Muscle layer of colon (tissue), 2 donors: ENCODE data around the gene MICB.

ENCODE experiments used
- H3K27ac ChIP-seq: one replicate; pipeline ENCODE4 v1.7.0; 2013; ENCODE audit warnings: low read depth, mild to moderate bottlenecking, low read length, moderate library complexity
- H3K27me3 ChIP-seq, 2 donors: one replicate each; pipeline ENCODE4 v1.7.0; 2013; ENCODE audit warnings: low read length in 2 of 2, mild to moderate bottlenecking in 2 of 2; ENCODE audit not compliant: insufficient read depth in 2 of 2, control insufficient read depth in 1 of 2
- H3K36me3 ChIP-seq: one replicate; pipeline ENCODE4 v1.7.0; 2013; ENCODE audit warnings: mild to moderate bottlenecking, low read length; ENCODE audit not compliant: insufficient read depth
- H3K4me1 ChIP-seq: one replicate; pipeline ENCODE4 v1.7.0; 2013; ENCODE audit warnings: mild to moderate bottlenecking, low read length; ENCODE audit not compliant: insufficient read depth
- H3K4me3 ChIP-seq, 2 donors: one replicate each; pipeline ENCODE4 v1.7.0; 2013; ENCODE audit warnings: low read length in 2 of 2, low read depth in 1 of 2, mild to moderate bottlenecking in 1 of 2, moderate library complexity in 1 of 2
- H3K9ac ChIP-seq: one replicate; pipeline ENCODE4 v1.7.0; 2013; ENCODE audit warnings: low read length
- H3K9me3 ChIP-seq: one replicate; pipeline ENCODE4 v1.7.0; 2013; ENCODE audit warnings: mild to moderate bottlenecking, low read length
- donor health status: abdominal sarcoma.
- donor health status: Adenocarcinoma of cecum.

Gene MICB

DNA sequence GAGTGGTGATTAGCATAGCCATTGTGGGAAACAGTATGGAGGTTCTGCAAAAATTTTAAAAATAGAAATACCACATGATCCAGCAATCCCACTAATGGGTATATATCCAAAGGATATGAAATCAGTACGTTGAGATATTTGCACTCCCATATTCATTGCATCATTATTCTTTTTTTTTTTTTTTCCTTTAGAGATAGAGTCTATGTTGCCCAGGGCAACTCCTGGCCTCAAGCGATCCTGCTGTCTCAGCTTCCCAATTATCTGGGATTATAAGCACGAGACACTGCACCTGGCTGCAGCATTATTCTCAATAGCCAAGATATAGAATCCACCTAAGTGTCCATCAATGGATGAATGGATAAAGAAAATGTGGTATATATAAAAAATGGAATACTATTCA, 23.9 kb downstream of the MICB start:
- Histone ChIP-seq H3K9ac (no peak overlapping the region), H3K9me3 (no peaks in the 10 kb centered on the region), H3K4me3 (no peak overlapping the region), H3K27ac (no peak overlapping the region), H3K27me3 (no peaks in the 10 kb centered on the region), H3K4me1 (no peaks in the 10 kb centered on the region), H3K36me3 (no peaks in the 10 kb centered on the region)

- Histone ChIP-seq H3K36me3 (peaks cover 10% of the 10 kb centered on the region), H3K9ac (no peak overlapping the region), H3K27ac (no peak overlapping the region)
Measured at GRCh38 chr6:31525553-31525931, 27.6 kb downstream of the MICB start.

DNA sequence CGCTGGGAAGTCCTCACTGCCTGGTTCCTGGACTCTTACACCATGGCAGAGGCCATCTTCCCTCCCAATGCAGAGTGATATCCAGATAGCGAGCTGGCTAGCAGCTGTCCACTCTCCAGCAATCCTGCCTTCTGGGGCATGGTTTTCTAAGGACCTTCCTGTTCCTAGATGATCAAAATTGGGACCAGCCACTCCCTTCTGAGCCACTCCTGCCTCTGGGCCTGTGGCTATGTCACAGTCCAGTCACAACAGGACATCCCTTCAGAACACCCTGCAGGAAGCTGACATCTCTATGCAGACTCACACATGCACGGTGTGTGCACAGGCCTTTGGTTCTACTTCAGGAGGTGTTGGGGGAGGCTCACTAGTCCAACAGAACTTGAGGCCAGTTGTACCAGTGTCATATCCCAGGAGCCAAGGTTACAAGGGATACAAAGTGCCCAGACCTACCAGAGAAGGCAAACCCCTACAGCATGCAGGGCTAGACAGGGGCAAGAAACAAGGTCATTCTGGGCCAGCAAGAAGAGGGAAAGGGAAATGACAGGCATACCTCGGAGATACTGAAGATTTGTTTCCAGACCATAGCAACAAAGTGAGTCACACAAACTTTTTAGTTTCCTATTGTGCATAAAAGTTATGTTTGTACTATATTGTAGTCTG, 28.1 kb downstream of the MICB start:
- Histone ChIP-seq H3K4me1 (no peaks in the 10 kb centered on the region), H3K4me3 (no peak overlapping the region), H3K36me3 (peaks cover 15% of the 10 kb centered on the region), H3K27me3 (no peaks in the 10 kb centered on the region), H3K9me3 (no peaks in the 10 kb centered on the region), H3K27ac (no peak overlapping the region), H3K9ac (no peak overlapping the region)

More at GRCh38 chr6:31525553-31525931, 27.6 kb downstream of the MICB start:
- H3K27me3 ChIP-seq, result no peaks in the 10 kb centered on the region
- H3K4me3 ChIP-seq, result no peak overlapping the region
- no peaks in the 10 kb centered on the region for H3K4me1 ChIP-seq
- H3K9me3 ChIP-seq, result no peaks in the 10 kb centered on the region

DNA sequence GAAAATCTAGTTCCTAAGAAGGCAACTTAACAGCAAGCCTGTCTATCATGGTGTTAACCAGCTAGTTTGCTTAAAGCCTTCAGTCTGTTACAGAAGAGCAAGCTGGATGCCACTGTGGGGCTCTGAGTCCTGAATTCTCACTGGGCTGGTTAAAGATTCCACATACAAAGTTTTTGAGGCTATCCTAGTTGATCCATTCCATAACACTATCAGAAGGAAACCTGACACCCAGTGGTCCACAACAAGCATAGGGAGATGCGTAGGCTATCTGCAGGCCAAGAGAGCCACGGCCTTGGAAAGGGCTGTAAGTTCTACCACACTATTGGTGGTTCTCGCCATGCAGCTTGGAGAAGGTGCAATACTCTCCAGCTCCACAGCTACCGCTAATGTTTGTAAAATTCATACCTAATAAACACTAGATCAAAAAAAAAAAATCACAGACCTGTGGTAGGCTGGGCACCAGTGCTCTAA, 30.4 kb downstream of the MICB start:
- Histone ChIP-seq H3K36me3 (peaks cover 27% of the 10 kb centered on the region), H3K27ac (no peak overlapping the region), H3K9ac (no peak overlapping the region), H3K9me3 (no peaks in the 10 kb centered on the region), H3K4me3 (no peak overlapping the region), H3K27me3 (no peaks in the 10 kb centered on the region), H3K4me1 (no peaks in the 10 kb centered on the region)

GRCh38 chr6:31528821-31529328, 30.9 kb downstream of the MICB start, which contains the start of gene MCCD1:
Gene MCCD1, plus strand, starts transcription at chr6:31528962. Its CDS starts 53 bp downstream, at chr6:31529015.
- Histone ChIP-seq H3K27me3 (no peaks in the 10 kb centered on the region), H3K36me3 (peaks cover 32% of the 10 kb centered on the region), H3K4me1 (no peaks in the 10 kb centered on the region), H3K27ac (no peak within 1 kb of the TSS), H3K4me3 (no peak within 1 kb of the TSS), H3K9ac (no peak within 1 kb of the TSS), H3K9me3 (no peaks in the 10 kb centered on the region)

DNA sequence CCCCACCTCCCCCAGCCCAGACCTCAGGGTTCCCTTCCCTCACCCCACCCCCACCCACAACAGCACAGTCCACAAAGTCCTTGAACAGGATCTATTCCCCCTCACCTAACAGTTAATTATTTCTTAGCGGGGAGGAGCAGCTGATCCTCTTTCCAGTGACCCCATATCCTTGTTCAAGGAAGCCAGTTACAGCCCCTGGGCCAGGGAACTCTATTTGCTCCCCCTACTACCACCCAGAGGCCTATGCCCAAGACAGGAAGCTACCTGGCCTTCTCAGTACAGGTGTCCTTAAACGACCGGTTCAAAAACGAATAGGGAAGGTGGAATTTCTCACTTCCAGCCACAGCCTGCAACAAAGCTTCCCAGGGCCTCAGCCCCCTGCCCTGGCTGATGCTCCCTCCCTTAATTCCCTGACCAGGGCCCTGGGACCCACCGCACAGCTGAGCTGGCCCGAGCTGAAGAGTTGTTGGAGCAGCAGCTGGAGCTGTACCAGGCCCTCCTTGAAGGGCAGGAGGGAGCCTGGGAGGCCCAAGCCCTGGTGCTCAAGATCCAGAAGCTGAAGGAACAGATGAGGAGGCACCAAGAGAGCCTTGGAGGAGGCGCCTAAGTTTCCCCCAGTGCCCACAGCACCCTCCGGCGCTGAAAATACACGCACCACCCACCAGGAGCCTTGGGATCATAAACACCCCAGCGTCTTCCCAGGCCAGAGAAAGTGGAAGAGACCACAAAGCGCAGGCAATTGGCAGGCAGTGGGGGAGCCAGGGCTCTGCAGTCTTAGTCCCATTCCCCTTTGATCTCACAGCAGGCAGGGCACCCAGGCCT, 31.6 kb downstream of the MICB start:
- Histone ChIP-seq H3K27ac (no peak overlapping the region), H3K36me3 (peaks cover 39% of the 10 kb centered on the region), H3K4me1 (no peaks in the 10 kb centered on the region), H3K27me3 (no peaks in the 10 kb centered on the region), H3K4me3 (no peak overlapping the region), H3K9ac (no peak overlapping the region), H3K9me3 (no peaks in the 10 kb centered on the region)

- no peaks in the 10 kb centered on the region for H3K9me3 ChIP-seq
- H3K9ac ChIP-seq, result no peak overlapping the region
- H3K27ac ChIP-seq, result no peak overlapping the region
- peaks cover 50% of the 10 kb centered on the region for H3K36me3 ChIP-seq
- no peaks in the 10 kb centered on the region for H3K4me1 ChIP-seq
- H3K4me3 ChIP-seq, result no peak overlapping the region
- no peaks in the 10 kb centered on the region for H3K27me3 ChIP-seq
Measured at GRCh38 chr6:31530659-31531058, 32.7 kb downstream of the MICB start.

DNA sequence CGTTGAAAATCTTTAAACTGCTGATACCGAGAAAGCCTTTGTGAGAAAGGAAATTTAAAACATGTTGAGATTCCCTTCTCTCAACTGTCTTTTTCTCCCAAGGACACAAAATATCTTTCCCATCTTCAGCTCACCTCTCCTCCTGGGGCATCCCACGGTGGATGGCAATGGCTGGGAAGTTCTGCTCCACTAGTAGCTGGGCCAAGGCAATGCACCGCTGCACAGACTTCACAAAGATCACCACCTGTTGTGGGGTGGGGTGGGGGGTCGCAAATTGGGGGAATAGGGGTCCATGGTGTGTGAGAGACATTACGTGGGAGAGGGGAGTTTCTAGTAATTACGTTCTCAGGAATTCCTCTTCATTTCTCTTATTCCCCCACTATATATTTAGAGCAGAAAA, 33.2 kb downstream of the MICB start:
- Histone ChIP-seq H3K9me3 (no peaks in the 10 kb centered on the region), H3K4me1 (no peaks in the 10 kb centered on the region), H3K27ac (no peak overlapping the region), H3K36me3 (peaks cover 55% of the 10 kb centered on the region), H3K4me3 (no peak overlapping the region), H3K27me3 (no peaks in the 10 kb centered on the region), H3K9ac (no peak overlapping the region)

DNA sequence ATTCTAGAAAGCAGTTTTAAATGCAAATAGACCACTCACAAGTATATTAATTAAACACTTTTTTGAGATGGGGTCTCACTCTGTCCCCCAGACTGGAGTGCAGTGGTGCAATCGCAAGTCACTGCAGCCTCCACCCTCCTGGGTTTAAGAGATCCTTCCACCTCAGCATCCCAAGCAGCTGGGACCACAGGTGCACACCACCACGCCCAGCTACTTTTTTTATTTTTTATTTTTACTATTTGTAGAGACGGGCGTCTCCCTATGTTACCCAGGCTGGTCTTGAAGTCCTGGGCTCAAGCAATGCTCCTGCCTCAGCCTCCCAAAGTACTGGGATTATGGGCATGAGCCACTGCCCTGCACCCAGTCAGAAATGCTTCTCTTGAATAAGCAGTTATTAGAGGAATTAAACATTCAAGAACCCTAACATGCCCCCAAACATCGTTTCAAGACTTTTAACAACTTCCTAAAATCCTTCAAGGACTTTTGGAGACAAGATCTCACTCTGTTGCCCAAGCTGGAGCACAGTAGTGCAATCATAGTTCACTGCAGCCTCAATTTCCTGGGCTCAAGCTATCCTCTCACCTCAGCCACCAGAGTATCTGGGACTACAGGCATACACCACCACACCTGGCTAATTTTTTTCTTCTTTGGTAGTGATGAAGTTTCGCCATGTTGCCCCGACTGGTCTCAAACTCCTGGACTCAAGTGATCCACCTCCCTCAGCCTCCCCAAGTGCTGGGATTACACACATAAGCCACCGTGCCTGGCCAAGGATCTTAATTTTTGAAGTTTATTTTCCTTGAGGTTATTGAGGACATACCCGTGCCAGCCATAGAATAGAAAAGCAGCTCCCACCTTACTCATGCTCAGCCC, 34.1 kb downstream of the MICB start:
- peaks cover 62% of the 10 kb centered on the region for H3K36me3 ChIP-seq
- no peaks in the 10 kb centered on the region for H3K27me3 ChIP-seq
- H3K27ac ChIP-seq, result no peak overlapping the region
- H3K4me1 ChIP-seq, result no peaks in the 10 kb centered on the region
- no peak overlapping the region for H3K4me3 ChIP-seq
- H3K9ac ChIP-seq, result no peak overlapping the region
- no peaks in the 10 kb centered on the region for H3K9me3 ChIP-seq

- H3K36me3 ChIP-seq, result peaks cover 66% of the 10 kb centered on the region
- no peak overlapping the region for H3K4me3 ChIP-seq
- H3K4me1 ChIP-seq, result no peaks in the 10 kb centered on the region
- no peak overlapping the region for H3K27ac ChIP-seq
- H3K9ac ChIP-seq, result no peak overlapping the region
- no peaks in the 10 kb centered on the region for H3K27me3 ChIP-seq
- no peaks in the 10 kb centered on the region for H3K9me3 ChIP-seq
Measured at GRCh38 chr6:31532644-31533454, 34.9 kb downstream of the MICB start.
